HG03520 (cell line): ENCODE measurements around the gene FZD1.

Experiments used
- ATAC-seq: cut with Tn5 transposase; IDR thresholded peaks from one replicate; pipeline ENCODE4 v1.9.1; 2021; ENCODE audit warnings: mild to moderate bottlenecking, moderate library complexity; ENCODE audit not compliant: unreplicated experiment

Gene FZD1

GRCh38 chr7:91264924-91265681 lies 870 bp downstream of the FZD1 start:
- ATAC-seq, result peak; percentile 33

GRCh38 chr7:91265693-91266066 lies 1.4 kb downstream of the FZD1 start:
- no peak for ATAC-seq

GRCh38 chr7:91266067-91266688 lies 1.9 kb downstream of the FZD1 start:
- ATAC-seq, result no peak

GRCh38 chr7:91266689-91267090 lies 2.5 kb downstream of the FZD1 start:
- no peak for ATAC-seq

GRCh38 chr7:91267171-91267955 lies 3.1 kb downstream of the FZD1 start:
- no peak for ATAC-seq

GRCh38 chr7:91270372-91270771 lies 6.1 kb downstream of the FZD1 start:
- ATAC-seq, result no peak

- ATAC-seq, result peak; percentile 93
These were observed 12.7 kb downstream of the FZD1 start for GRCh38 chr7:91276909-91277308.

- peak; percentile 37 for ATAC-seq
These were observed 16.0 kb downstream of the FZD1 start for GRCh38 chr7:91280185-91280584.

GRCh38 chr7:91280604-91281003 lies 16.4 kb downstream of the FZD1 start:
- ATAC-seq, result no peak

- ATAC-seq, result no peak
These were observed 21.6 kb downstream of the FZD1 start for GRCh38 chr7:91285696-91286355.

GRCh38 chr7:91286432-91286831 lies 22.2 kb downstream of the FZD1 start:
- no peak for ATAC-seq

GRCh38 chr7:91287371-91288084 lies 23.3 kb downstream of the FZD1 start:
- no peak for ATAC-seq

GRCh38 chr7:91288208-91288824 lies 24.1 kb downstream of the FZD1 start:
- no peak for ATAC-seq

- no peak for ATAC-seq
These were observed 25.5 kb downstream of the FZD1 start for GRCh38 chr7:91289633-91290254.

- no peak for ATAC-seq
These were observed 27.1 kb downstream of the FZD1 start for GRCh38 chr7:91291302-91291701.

- ATAC-seq, result no peak
These were observed 27.7 kb downstream of the FZD1 start for GRCh38 chr7:91291902-91292301.

- no peak for ATAC-seq
These were observed 28.3 kb downstream of the FZD1 start for GRCh38 chr7:91292506-91292905.

- ATAC-seq, result no peak
These were observed 28.9 kb downstream of the FZD1 start for GRCh38 chr7:91293136-91293535.

- ATAC-seq, result no peak
These were observed 29.6 kb downstream of the FZD1 start for GRCh38 chr7:91293840-91294239.
